Stimulated activated CD8-positive, alpha-beta memory T cell treated with anti-CD3 and anti-CD28 coated beads, Interleukin-15, amount 100 ng/mL, for 48 hours (primary cell): ENCODE data around the gene PYY.
"Not testable (repeated sequence)": the region's sequence is repeated elsewhere in the genome, so short reads cannot be mapped to it uniquely, and the experiment has no call there.

ENCODE experiments used
- DNase-seq, 2 donors: peaks; one replicate each; pipeline ENCODE4 v3.0.0-alpha.2; 2020; ENCODE audit warnings: low read depth in 2 of 2

The PYY gene

GRCh38 chr17:43978078-43978477 lies 24.3 kb upstream of the PYY start:
- no peak for DNase-seq

GRCh38 chr17:43976963-43977837 lies 23.5 kb upstream of the PYY start:
- DNase-seq: no peak

GRCh38 chr17:43975898-43976297 lies 22.2 kb upstream of the PYY start:
- DNase-seq: no peak

GRCh38 chr17:43974382-43975266 lies 20.9 kb upstream of the PYY start:
- DNase-seq: no peak

- DNase-seq: not testable (repeated sequence)
Observed at GRCh38 chr17:43972444-43973212, 18.9 kb upstream of the PYY start.

GRCh38 chr17:43971436-43971835 lies 17.7 kb upstream of the PYY start:
- not testable (repeated sequence) for DNase-seq

GRCh38 chr17:43970366-43970765 lies 16.6 kb upstream of the PYY start:
- DNase-seq: no peak

GRCh38 chr17:43967251-43967875 lies 13.6 kb upstream of the PYY start:
- no peak for DNase-seq

GRCh38 chr17:43966276-43966675 lies 12.5 kb upstream of the PYY start:
- DNase-seq: no peak

GRCh38 chr17:43962479-43962878 lies 8.7 kb upstream of the PYY start:
- DNase-seq: no peak

GRCh38 chr17:43961954-43962353 lies 8.2 kb upstream of the PYY start:
- no peak for DNase-seq

GRCh38 chr17:43961292-43961691 lies 7.6 kb upstream of the PYY start:
- not testable (repeated sequence) for DNase-seq

- DNase-seq: no peak
Observed at GRCh38 chr17:43958748-43959352, 5.1 kb upstream of the PYY start.

GRCh38 chr17:43956222-43956621 lies 2.5 kb upstream of the PYY start:
- no peak for DNase-seq

- no peak for DNase-seq
Observed at GRCh38 chr17:43952724-43953666, 745 bp downstream of the PYY start.

- no peak for DNase-seq
Observed at GRCh38 chr17:43952351-43952723, 1.4 kb downstream of the PYY start.

- DNase-seq: no peak
Observed at GRCh38 chr17:43951750-43952149, 2.0 kb downstream of the PYY start.

- DNase-seq: no peak
Observed at GRCh38 chr17:43950554-43950953, 3.2 kb downstream of the PYY start.

- no peak for DNase-seq
Observed at GRCh38 chr17:43949781-43950180, 4.0 kb downstream of the PYY start.

GRCh38 chr17:43946781-43947180 lies 7.0 kb downstream of the PYY start:
- DNase-seq: no peak
